Tibial nerve (tissue), 4 donors: ENCODE measurements around the gene CDSN.

ENCODE experiments used
- CTCF ChIP-seq, 5 experiments: fragments of 200-600 bp in 3 of 5; fragments of 450-650 bp in 2 of 5; sonication (generic) in 3 of 5; IDR thresholded peaks; one replicate each; pipeline ENCODE4 v1.5.1; 2016 to 2019; ENCODE audit warnings: antibody characterized with exemption in 5 of 5, mild to moderate bottlenecking in 3 of 5, moderate library complexity in 2 of 5
- EP300 ChIP-seq, 2 donors: sonication (generic); formaldehyde crosslinking; IDR thresholded peaks; one replicate each; pipeline ENCODE4 v1.6.1; 2017; ENCODE audit warnings: antibody characterized with exemption in 2 of 2, mild to moderate bottlenecking in 1 of 2
- POLR2A ChIP-seq, 2 donors: fragments of 450-650 bp; IDR thresholded peaks; one replicate each; pipeline ENCODE4 v1.6.1; 2017; ENCODE audit warnings: antibody characterized with exemption in 2 of 2, mild to moderate bottlenecking in 2 of 2, moderate library complexity in 2 of 2

GRCh38 chr6:31138982-31139381 lies 18.7 kb upstream of the CDSN start, which contains the start of gene PSORS1C2:
- no peak for TF ChIP-seq POLR2A (IDR thresholded peaks at IDR 0.05)
- no peak for TF ChIP-seq CTCF (IDR thresholded peaks at IDR 0.05)
- TF ChIP-seq EP300 (IDR thresholded peaks at IDR 0.05): no peak
